ENCODE results near the gene EBF4. TPM values are rescaled to one million over a fixed set of nuclear protein-coding genes. Genes with fewer than 3 reads are reported as not detected.

The EBF4 gene
- total RNA-seq, 6 experiments from 2014 or later = 2.8 to 16.6 (median 6.2) TPM

GRCh38 chr20:2771631-2772080 lies 79.1 kb downstream of the EBF4 start:
- no peak overlapping the region for H3K4me3 ChIP-seq
- 60% methylated on average over 1 of the region's 12 CpGs for WGBS (ENCODE audit: insufficient coverage, low coverage, low lambda C conversion rate, missing lambda C conversion rate)
- ATAC-seq = peak in 2 of 4 donors; percentile 22 to 47

GRCh38 chr20:2773812-2774211 lies 81.2 kb downstream of the EBF4 start:
- ATAC-seq (no peak), DNase-seq (peak in 1 of 3 donors; percentile 13)
- Histone ChIP-seq H3K27me3 (no peaks in the 10 kb centered on the region), H3K9me3 (peaks cover 0 to 5% (median 0%) of the 10 kb centered on the region in 4 donors), H3K36me3 (no peaks in the 10 kb centered on the region), H3K27ac (no peak overlapping the region), H3K4me3 (no peak overlapping the region), H3K4me1 (peaks cover 0 to under 1% (median 0%) of the 10 kb centered on the region in 4 donors)
- 83% methylated on average over 9 of the region's 9 CpGs for WGBS (ENCODE audit: insufficient coverage, low coverage, low lambda C conversion rate, missing lambda C conversion rate)
- intact Hi-C loops (cut with DNase I) = no loop called here
- TF ChIP-seq CTCF (IDR thresholded peaks at IDR 0.05) (no peak), POLR2A (IDR thresholded peaks at IDR 0.05) (no peak)

More at GRCh38 chr20:2771631-2772080, 79.1 kb downstream of the EBF4 start:
- no peaks in the 10 kb centered on the region for H3K27me3 ChIP-seq
- H3K36me3 ChIP-seq = peaks cover 0 to 2% (median 0%) of the 10 kb centered on the region in 4 donors
- intact Hi-C loops (cut with DNase I) = no loop called here
- peaks cover 0 to 5% (median 0%) of the 10 kb centered on the region in 4 donors for H3K9me3 ChIP-seq
- DNase-seq = peak in 1 of 3 donors; percentile 34
- H3K27ac ChIP-seq = no peak overlapping the region
- TF ChIP-seq CTCF (IDR thresholded peaks at IDR 0.05) (no peak), POLR2A (IDR thresholded peaks at IDR 0.05) (no peak)
- H3K4me1 ChIP-seq = peaks cover 0 to 7% (median 4%) of the 10 kb centered on the region in 4 donors

GRCh38 chr20:2775139-2775538 lies 82.6 kb downstream of the EBF4 start:
- ATAC-seq (no peak), DNase-seq (peak in 1 of 3 donors; percentile 15)
- Histone ChIP-seq H3K9me3 (peaks cover 0 to 5% (median 0%) of the 10 kb centered on the region in 4 donors), H3K36me3 (no peaks in the 10 kb centered on the region), H3K27ac (no peak overlapping the region), H3K4me3 (no peak overlapping the region), H3K4me1 (no peaks in the 10 kb centered on the region), H3K27me3 (no peaks in the 10 kb centered on the region)
- TF ChIP-seq CTCF (IDR thresholded peaks at IDR 0.05) (no peak), POLR2A (IDR thresholded peaks at IDR 0.05) (no peak)
- 80% methylated on average over 1 of the region's 3 CpGs for WGBS (ENCODE audit: insufficient coverage, low coverage, low lambda C conversion rate, missing lambda C conversion rate)
- intact Hi-C loops (cut with DNase I) = no loop called here

GRCh38 chr20:2778602-2779321 lies 86.2 kb downstream of the EBF4 start:
- intact Hi-C loops (cut with DNase I) = no loop called here
- Histone ChIP-seq H3K9me3 (peaks cover 0 to 5% (median 0%) of the 10 kb centered on the region in 4 donors), H3K4me1 (no peaks in the 10 kb centered on the region), H3K36me3 (no peaks in the 10 kb centered on the region), H3K27ac (no peak overlapping the region), H3K27me3 (no peaks in the 10 kb centered on the region), H3K4me3 (no peak overlapping the region)
- TF ChIP-seq POLR2A (IDR thresholded peaks at IDR 0.05) (no peak), CTCF (IDR thresholded peaks at IDR 0.05) (no peak)
- DNase-seq (peak in 1 of 3 donors; percentile 20), ATAC-seq (no peak)
- WGBS (ENCODE audit: insufficient coverage, low coverage, low lambda C conversion rate, missing lambda C conversion rate) = 63% methylated on average over 10 of the region's 10 CpGs

All from right lobe of liver (tissue), 6 donors.